ENCODE results near the gene DTX1. TPM values are rescaled to one million over a fixed set of nuclear protein-coding genes. Genes with fewer than 3 reads are reported as not detected.

DTX1 gene
- total RNA-seq, 4 donors from 2014 or later: 2.4 to 8.6 (median 3.1) TPM

- peaks cover 0 to 7% of the 10 kb centered on the region in 2 donors for H3K27me3 ChIP-seq
- intact Hi-C loops (cut with DNase I; ENCODE audit: low total_unique reads): no loop called here
- no peak overlapping the region for H3K4me3 ChIP-seq
- no peaks in the 10 kb centered on the region for H3K36me3 ChIP-seq
- no peak for DNase-seq
- no peaks in the 10 kb centered on the region for H3K9me3 ChIP-seq
- no peak overlapping the region for H3K27ac ChIP-seq
- TF ChIP-seq POLR2A (IDR thresholded peaks at IDR 0.05) (no peak), CTCF (IDR thresholded peaks at IDR 0.05) (no peak)
- H3K4me1 ChIP-seq: no peaks in the 10 kb centered on the region
These were observed 49.8 kb downstream of the DTX1 start for GRCh38 chr12:113106361-113106760.

GRCh38 chr12:113108308-113108707 lies 51.8 kb downstream of the DTX1 start:
- no peaks in the 10 kb centered on the region for H3K4me1 ChIP-seq
- no peak for DNase-seq
- H3K27ac ChIP-seq: no peak overlapping the region
- H3K4me3 ChIP-seq: no peak overlapping the region
- H3K36me3 ChIP-seq: no peaks in the 10 kb centered on the region
- H3K27me3 ChIP-seq: peaks cover 0 to 7% of the 10 kb centered on the region in 2 donors
- intact Hi-C loops (cut with DNase I; ENCODE audit: low total_unique reads): no loop called here
- no peaks in the 10 kb centered on the region for H3K9me3 ChIP-seq
- TF ChIP-seq POLR2A (IDR thresholded peaks at IDR 0.05) (no peak), CTCF (IDR thresholded peaks at IDR 0.05) (no peak)

- Histone ChIP-seq H3K27ac (no peak overlapping the region), H3K9me3 (no peaks in the 10 kb centered on the region), H3K36me3 (no peaks in the 10 kb centered on the region), H3K4me3 (no peak overlapping the region), H3K4me1 (no peaks in the 10 kb centered on the region), H3K27me3 (no peaks in the 10 kb centered on the region)
- intact Hi-C loops (cut with DNase I; ENCODE audit: low total_unique reads): no loop called here
- TF ChIP-seq POLR2A (IDR thresholded peaks at IDR 0.05) (no peak), CTCF (IDR thresholded peaks at IDR 0.05) (no peak)
- no peak for DNase-seq
These were observed 52.8 kb downstream of the DTX1 start for GRCh38 chr12:113109360-113109759.

- intact Hi-C loops (cut with DNase I; ENCODE audit: low total_unique reads): no loop called here
- Histone ChIP-seq H3K4me1 (no peaks in the 10 kb centered on the region), H3K36me3 (no peaks in the 10 kb centered on the region), H3K27ac (no peak overlapping the region), H3K9me3 (no peaks in the 10 kb centered on the region), H3K4me3 (no peak overlapping the region), H3K27me3 (no peaks in the 10 kb centered on the region)
- TF ChIP-seq CTCF (IDR thresholded peaks at IDR 0.05): no peak
- no peak for TF ChIP-seq POLR2A (IDR thresholded peaks at IDR 0.05)
- no peak for DNase-seq
These were observed 53.5 kb downstream of the DTX1 start for GRCh38 chr12:113109872-113110599.

- DNase-seq: no peak
- H3K27ac ChIP-seq: no peak overlapping the region
- H3K36me3 ChIP-seq: no peaks in the 10 kb centered on the region
- H3K4me1 ChIP-seq: no peaks in the 10 kb centered on the region
- no peak overlapping the region for H3K4me3 ChIP-seq
- no peaks in the 10 kb centered on the region for H3K27me3 ChIP-seq
- H3K9me3 ChIP-seq: no peaks in the 10 kb centered on the region
- intact Hi-C loops (cut with DNase I; ENCODE audit: low total_unique reads): no loop called here
- TF ChIP-seq POLR2A (IDR thresholded peaks at IDR 0.05) (no peak), CTCF (IDR thresholded peaks at IDR 0.05) (no peak)
These were observed 54.7 kb downstream of the DTX1 start for GRCh38 chr12:113111247-113111646.

All from uterus (tissue), 4 donors.